GM12872 (cell line): ENCODE measurements around the gene ATG14.

ENCODE experiments used
- TF ChIP-seq, protein P1 (sequence below): IDR thresholded peaks from 3 replicates; pipeline ENCODE4 v1.5.1; 2011; ENCODE audit warnings: low read depth, mild to moderate bottlenecking, low read length, moderate library complexity; ENCODE audit not compliant: insufficient read depth

Gene ATG14

DNA sequence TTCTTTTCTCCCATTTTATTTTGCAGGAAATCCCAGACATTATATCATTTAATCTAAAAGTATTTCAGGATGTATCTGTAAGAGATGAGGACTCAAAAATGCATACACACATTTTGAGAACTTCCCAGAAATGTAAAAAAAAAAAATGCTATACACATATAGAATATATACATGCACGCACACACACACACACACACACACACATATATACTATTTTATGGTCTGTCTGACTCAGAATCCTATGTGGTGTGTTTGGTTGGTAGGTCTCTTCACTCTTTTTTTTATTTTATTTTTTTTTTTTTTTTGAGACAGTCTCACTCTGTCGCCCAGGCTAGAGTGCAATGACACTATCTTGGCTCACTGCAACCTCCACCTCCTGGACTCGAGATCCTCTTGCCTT, 74.9 kb downstream of the ATG14 start:
- TF ChIP-seq, protein P1, sequence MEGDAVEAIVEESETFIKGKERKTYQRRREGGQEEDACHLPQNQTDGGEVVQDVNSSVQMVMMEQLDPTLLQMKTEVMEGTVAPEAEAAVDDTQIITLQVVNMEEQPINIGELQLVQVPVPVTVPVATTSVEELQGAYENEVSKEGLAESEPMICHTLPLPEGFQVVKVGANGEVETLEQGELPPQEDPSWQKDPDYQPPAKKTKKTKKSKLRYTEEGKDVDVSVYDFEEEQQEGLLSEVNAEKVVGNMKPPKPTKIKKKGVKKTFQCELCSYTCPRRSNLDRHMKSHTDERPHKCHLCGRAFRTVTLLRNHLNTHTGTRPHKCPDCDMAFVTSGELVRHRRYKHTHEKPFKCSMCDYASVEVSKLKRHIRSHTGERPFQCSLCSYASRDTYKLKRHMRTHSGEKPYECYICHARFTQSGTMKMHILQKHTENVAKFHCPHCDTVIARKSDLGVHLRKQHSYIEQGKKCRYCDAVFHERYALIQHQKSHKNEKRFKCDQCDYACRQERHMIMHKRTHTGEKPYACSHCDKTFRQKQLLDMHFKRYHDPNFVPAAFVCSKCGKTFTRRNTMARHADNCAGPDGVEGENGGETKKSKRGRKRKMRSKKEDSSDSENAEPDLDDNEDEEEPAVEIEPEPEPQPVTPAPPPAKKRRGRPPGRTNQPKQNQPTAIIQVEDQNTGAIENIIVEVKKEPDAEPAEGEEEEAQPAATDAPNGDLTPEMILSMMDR = no peak

DNA sequence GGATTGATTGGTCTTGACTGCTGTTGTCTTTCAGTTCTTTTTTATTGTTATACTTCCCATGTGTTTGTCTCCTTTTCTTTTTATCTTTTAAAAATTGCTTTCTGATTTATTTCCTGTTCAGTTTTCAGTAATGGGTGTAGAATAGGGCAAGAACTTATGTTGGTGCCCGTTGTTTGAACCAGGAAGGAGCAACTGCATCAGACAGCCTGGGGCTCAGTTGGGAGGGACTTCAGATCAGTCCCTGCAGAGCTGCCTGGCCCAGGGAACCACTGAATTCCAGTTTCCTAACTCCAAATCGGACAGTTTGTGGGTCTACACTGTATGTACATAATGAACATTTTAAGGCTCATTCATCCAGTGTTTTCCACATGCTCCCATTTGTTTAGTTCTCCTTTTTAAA, 75.5 kb downstream of the ATG14 start:
- TF ChIP-seq, protein P1 = no peak

DNA sequence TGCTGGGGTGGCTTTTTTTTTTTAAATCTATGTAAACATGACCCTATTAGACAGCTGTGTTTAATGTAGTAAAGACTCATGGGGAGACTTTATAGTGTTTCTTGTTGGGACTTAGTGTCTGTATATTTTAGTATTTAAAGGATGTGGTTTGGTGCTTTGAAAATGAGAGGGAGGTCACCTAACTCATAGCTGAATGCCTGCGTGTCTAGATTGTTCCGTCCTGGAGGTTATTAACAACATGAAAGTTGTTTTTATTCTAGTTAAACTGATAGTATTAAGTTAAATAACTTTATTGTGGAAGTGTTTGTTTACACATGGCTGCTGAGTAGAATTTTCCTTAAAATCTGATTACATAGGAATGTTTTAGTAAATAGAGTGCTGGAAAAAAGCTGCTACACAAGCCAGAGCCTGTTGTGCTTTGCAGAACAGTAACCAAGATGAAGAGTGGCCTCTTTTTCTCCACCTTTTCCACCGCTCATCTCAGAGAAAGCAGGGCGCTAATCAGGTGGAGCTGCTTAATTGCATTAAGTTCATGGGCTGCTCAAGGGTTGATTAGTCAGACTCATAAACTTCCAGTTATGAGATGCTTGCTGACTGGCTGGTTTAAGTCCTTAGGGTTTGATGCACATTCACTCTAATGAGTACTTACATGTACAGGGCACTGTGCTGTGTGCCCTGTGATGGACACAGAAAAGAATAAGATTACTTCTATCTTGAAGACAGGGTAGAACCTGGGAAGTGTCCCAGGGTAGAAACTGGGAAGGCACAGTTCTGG, 77.7 kb downstream of the ATG14 start:
- TF ChIP-seq, protein P1 = no peak

DNA sequence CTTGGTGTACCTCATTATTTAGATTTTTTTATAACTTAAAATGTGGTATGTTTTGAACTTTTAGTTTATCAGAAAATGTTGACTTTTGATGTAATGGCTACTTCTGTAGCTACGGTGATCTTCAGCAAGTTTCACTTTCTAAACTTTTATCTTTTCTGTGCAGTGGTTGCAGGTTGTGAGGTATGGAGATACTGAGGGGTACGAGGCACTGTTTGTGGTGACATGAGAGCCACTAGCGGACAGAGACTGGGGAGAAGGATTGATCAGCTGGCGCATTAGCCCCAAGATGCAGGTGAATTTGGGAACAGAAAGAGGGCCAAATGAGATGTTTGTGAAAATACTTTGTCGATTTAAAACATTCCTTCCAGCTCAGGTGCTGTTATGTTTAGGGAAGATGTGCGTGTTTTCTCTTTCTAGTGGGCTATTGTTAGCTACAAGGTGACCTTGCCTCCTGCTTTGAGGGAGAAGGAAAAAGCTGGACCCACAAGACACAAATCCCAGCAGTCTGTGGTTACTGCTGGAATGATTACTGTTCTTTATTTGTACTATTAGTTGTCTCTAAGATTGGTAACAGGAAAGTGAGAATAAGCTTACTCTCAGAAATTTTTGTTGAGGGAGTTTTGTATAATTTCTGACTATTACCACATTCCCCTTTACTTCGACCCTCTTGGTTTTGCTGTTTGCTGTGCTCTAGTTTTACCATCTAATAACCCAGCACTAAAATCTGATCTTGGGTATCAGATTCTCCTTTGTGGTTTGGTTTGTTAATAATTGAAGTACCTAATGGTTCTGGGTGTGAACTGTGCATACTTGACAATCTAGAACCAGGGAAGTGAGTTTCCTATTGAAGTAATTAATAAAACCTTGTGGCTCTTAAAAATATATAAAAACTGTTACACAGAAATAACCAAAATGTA, 78.7 kb downstream of the ATG14 start:
- TF ChIP-seq, protein P1 = no peak

DNA sequence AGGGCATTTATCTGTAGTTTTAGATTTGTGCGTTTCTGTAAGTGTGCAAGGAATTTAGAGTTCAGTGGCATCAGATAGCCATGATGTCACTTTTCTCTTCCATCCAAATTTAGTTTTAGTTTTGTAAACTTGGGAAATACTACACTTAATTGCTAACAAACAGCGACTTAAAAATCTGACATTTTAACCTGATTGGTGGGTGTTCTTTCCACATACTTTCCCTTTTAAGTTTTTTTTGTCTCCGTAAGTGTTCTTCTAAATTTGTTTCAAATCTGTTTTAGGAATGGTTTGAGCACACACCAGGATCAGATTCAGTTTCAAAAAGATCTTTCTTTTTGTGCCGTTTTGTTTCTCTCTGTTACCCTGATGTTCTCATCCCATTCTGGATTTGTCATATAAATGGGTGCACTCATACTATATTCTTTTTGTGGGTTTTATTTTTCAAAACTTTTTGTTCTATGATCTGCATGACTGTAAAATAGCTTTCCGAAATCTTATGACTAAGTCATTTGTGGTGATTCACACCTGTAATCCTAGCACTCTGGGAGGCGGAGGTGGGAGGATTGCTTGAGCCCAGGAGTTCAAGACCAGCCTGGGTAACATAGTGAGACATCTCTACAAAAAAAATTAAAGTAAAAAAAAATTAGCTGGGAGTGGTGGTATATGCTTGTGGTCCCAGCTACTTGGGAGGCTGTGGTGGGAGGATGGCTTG, 81.5 kb downstream of the ATG14 start:
- TF ChIP-seq, protein P1 = no peak

DNA sequence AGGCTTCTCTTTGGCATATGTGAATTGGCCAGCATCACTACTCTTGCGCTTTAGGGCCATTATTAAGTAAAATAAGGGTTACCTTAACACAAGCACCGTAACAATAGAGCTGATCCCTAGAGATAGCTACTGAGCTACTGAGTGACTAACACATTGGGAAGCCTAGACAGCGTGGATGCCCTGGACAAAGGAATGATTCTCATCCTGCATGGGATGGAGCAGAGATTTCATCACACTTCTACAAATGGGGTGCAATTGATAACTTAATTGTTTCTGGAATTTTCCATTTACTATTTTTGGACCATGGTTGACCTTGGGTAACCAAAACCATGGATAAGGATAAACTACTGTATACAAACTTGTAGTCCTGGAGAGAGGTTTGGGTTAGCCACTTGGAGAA, 83.3 kb downstream of the ATG14 start:
- TF ChIP-seq, protein P1 = no peak

DNA sequence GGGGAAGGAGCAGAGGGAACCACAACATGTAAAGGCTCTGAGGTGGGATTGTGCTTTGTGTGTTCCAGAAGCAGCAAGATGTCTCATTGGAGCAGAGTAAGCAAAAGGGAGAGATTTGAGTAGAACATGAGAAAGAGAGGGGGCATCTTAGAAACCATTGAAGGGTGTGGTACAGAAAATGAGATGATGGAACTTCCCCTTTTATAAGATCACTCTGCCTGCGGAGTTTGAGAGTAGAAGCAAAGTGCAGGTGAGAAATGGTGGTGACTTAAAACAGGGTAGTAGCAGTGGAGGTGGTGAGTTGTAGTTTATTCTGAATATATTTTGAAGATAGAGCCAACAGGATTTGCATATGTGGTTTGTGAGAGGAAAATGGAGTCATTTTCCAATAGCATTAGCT, 84.5 kb downstream of the ATG14 start:
- TF ChIP-seq, protein P1 = no peak
